Mesenchymal stem cell (in vitro differentiated cells and primary cell): ENCODE data around the gene GFRA1.

ENCODE experiments used
- DNase-seq: peaks from one replicate; pipeline ENCODE4 v3.0.0-alpha.2; 2013
- H2AFZ ChIP-seq: one replicate; pipeline ENCODE4 v1.6.1; 2013; ENCODE audit warnings: low read depth, mild to moderate bottlenecking, control low read depth, inconsistent platforms, low read length, moderate library complexity
- H2AK5ac ChIP-seq: 2 replicates; pipeline ENCODE4 v1.6.1; 2013; ENCODE audit warnings: low read length, moderate library complexity, mild to moderate bottlenecking, inconsistent platforms; ENCODE audit not compliant: severe bottlenecking
- H2BK120ac ChIP-seq: one replicate; pipeline ENCODE4 v1.6.1; 2013; ENCODE audit warnings: low read depth, mild to moderate bottlenecking, inconsistent platforms, low read length, moderate library complexity
- H2BK12ac ChIP-seq, 2 experiments: one replicate each; pipeline ENCODE4 v1.6.1; 2013; ENCODE audit warnings: inconsistent platforms in 2 of 2, low read length in 2 of 2, mild to moderate bottlenecking in 2 of 2, moderate library complexity in 2 of 2, control low read depth in 1 of 2
- H2BK15ac ChIP-seq: one replicate; pipeline ENCODE4 v1.6.1; 2013; ENCODE audit warnings: mild to moderate bottlenecking, low read depth, inconsistent platforms; ENCODE audit not compliant: poor library complexity, severe bottlenecking
- H2BK5ac ChIP-seq: 2 replicates; pipeline ENCODE4 v1.6.1; 2013; ENCODE audit warnings: low read depth, mild to moderate bottlenecking, low read length, control low read depth, inconsistent platforms; ENCODE audit not compliant: poor library complexity, severe bottlenecking
- H3K14ac ChIP-seq, 2 experiments: one replicate each; pipeline ENCODE4 v1.6.1; 2013; ENCODE audit warnings: inconsistent platforms in 2 of 2, low read length in 2 of 2, control low read depth in 1 of 2, mild to moderate bottlenecking in 1 of 2, moderate library complexity in 1 of 2
- H3K18ac ChIP-seq, 2 experiments: one replicate each; pipeline ENCODE4 v1.6.1; 2013; ENCODE audit warnings: inconsistent platforms in 2 of 2, low read length in 2 of 2, control low read depth in 1 of 2, low read depth in 1 of 2, mild to moderate bottlenecking in 1 of 2
- H3K23ac ChIP-seq, 2 experiments: one replicate each; pipeline ENCODE4 v1.6.1; 2013; ENCODE audit warnings: inconsistent platforms in 2 of 2, low read length in 2 of 2, mild to moderate bottlenecking in 2 of 2, moderate library complexity in 2 of 2, control low read depth in 1 of 2
- H3K27ac ChIP-seq: 2 replicates; pipeline ENCODE4 v1.5.1; 2013; ENCODE audit warnings: mild to moderate bottlenecking, moderate library complexity, low read length, control low read depth, inconsistent platforms; ENCODE audit not compliant: poor library complexity, severe bottlenecking
- H3K27me3 ChIP-seq, 2 experiments: 2 replicates each; pipeline versions ENCODE4 v1.6.1 to v1.7.0; 2013; ENCODE audit warnings: low read length in 2 of 2, mild to moderate bottlenecking in 2 of 2, moderate library complexity in 2 of 2, control low read depth in 1 of 2, inconsistent platforms in 1 of 2; ENCODE audit not compliant: control insufficient read depth in 1 of 2, insufficient read depth in 1 of 2
- H3K36me3 ChIP-seq, 2 experiments: 2 replicates each; pipeline versions ENCODE4 v1.6.1 to v1.7.0; 2013; ENCODE audit warnings: low read length in 2 of 2, control low read depth in 1 of 2, inconsistent platforms in 1 of 2, low read depth in 1 of 2, mild to moderate bottlenecking in 1 of 2; ENCODE audit not compliant: insufficient read depth in 2 of 2, control insufficient read depth in 1 of 2
- H3K4ac ChIP-seq, 2 experiments: one replicate each; pipeline ENCODE4 v1.6.1; 2013; ENCODE audit warnings: inconsistent platforms in 2 of 2, low read length in 2 of 2, mild to moderate bottlenecking in 2 of 2, moderate library complexity in 2 of 2, control low read depth in 1 of 2, low read depth in 1 of 2
- H3K4me1 ChIP-seq: 2 replicates; pipeline ENCODE4 v1.6.1; 2013; ENCODE audit warnings: low read depth, low read length, control low read depth; ENCODE audit not compliant: control insufficient read depth, insufficient read depth
- H3K4me2 ChIP-seq: 2 replicates; pipeline ENCODE4 v1.6.1; 2013; ENCODE audit warnings: low read length, mild to moderate bottlenecking, inconsistent platforms; ENCODE audit not compliant: poor library complexity, severe bottlenecking
- H3K4me3 ChIP-seq, 2 experiments: 2 replicates each; pipeline versions ENCODE4 v1.5.1 to v1.7.0; 2013; ENCODE audit warnings: low read length in 2 of 2, mild to moderate bottlenecking in 2 of 2, control low read depth in 1 of 2, low read depth in 1 of 2; ENCODE audit not compliant: insufficient read depth in 1 of 2
- H3K79me1 ChIP-seq: replicated peaks from 2 replicates; pipeline ENCODE4 v1.6.1; 2013; ENCODE audit warnings: mild to moderate bottlenecking, control low read depth, low read length, inconsistent platforms; ENCODE audit not compliant: poor library complexity, severe bottlenecking
- H3K9ac ChIP-seq: 2 replicates; pipeline ENCODE4 v1.7.0; 2013; ENCODE audit warnings: mild to moderate bottlenecking, low read length, moderate library complexity
- H3K9me3 ChIP-seq: 2 replicates; pipeline ENCODE4 v1.7.0; 2013; ENCODE audit warnings: mild to moderate bottlenecking, low read length; ENCODE audit not compliant: control insufficient read depth
- H4K8ac ChIP-seq: one replicate; pipeline ENCODE4 v1.6.1; 2013; ENCODE audit warnings: inconsistent platforms, mild to moderate bottlenecking, low read length, moderate library complexity
- H4K91ac ChIP-seq: one replicate; pipeline ENCODE4 v1.6.1; 2013; ENCODE audit warnings: mild to moderate bottlenecking, low read length, inconsistent platforms
- WGBS: methylation state at CpG from one replicate; pipeline ENCODE4 v1.1.7; 2013; ENCODE audit warnings: mixed read lengths; 5-methylcytosine and 5-hydroxymethylcytosine counted together

GFRA1 gene

DNA sequence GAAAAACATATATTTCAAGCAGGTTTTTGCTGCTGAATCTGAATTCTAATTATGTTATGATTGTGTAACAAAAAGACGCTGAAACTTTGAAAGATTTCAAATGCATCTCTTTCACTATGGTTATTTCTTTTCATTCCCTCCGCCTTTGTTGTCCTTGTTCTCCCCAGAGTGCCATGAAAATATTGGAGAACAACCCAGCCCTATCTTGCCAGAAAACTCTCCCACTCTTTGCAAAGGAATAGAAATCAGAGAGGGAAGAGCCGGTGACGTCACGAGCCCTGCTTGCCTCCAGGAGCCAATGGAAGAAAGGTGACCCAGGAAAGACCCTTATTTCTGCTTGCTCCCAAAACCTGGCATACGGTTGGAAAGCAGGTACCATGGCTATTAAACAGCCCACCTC lies 3.4 kb downstream of the GFRA1 start:
- H2BK120ac ChIP-seq, result no peak overlapping the region
- H3K23ac ChIP-seq, result no peak overlapping the region
- no peak overlapping the region for H3K14ac ChIP-seq
- H3K27ac ChIP-seq, result no peak overlapping the region
- no peak overlapping the region for H4K91ac ChIP-seq
- H2AK5ac ChIP-seq, result no peak overlapping the region
- H3K9ac ChIP-seq, result no peak overlapping the region
- H2BK15ac ChIP-seq, result no peak overlapping the region
- H3K36me3 ChIP-seq, result peaks cover 0 to 19% of the 10 kb centered on the region in 2 experiments
- no peak overlapping the region for H3K4ac ChIP-seq
- H2AFZ ChIP-seq, result no peak overlapping the region
- peaks cover 13% of the 10 kb centered on the region for H3K4me1 ChIP-seq
- no peaks in the 10 kb centered on the region for H3K9me3 ChIP-seq
- H2BK12ac ChIP-seq, result no peak overlapping the region
- no peak overlapping the region for H2BK5ac ChIP-seq
- WGBS, result 77% methylated on average over 6 of the region's 6 CpGs
- no peak overlapping the region for H3K4me3 ChIP-seq
- H3K79me1 ChIP-seq, result peaks cover 15% of the 10 kb centered on the region
- H4K8ac ChIP-seq, result no peak overlapping the region
- no peak for DNase-seq
- no peak overlapping the region for H3K18ac ChIP-seq
- H3K4me2 ChIP-seq, result no peak overlapping the region
- H3K27me3 ChIP-seq, result peaks cover 0 to 8% of the 10 kb centered on the region in 2 experiments

DNA sequence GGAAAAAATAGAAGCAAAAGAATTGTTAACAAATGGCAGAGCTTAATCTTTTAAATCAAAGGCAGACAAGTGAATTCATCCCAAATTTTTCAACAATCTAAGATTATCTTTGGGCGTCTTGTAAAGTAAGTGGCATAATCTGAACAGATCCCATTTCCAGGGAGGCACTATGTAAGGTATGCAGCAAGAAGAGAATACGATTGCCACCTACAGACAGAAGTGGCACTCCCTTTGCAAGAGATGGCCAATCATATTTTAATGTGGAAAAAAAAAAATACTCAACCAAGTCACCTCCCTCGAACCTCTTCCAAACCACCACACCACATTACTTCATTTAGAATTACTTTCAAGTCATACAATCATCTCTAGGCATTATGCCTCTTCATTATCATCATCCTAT lies 4.0 kb downstream of the GFRA1 start:
- Histone ChIP-seq H4K8ac (no peak overlapping the region), H2AFZ (no peak overlapping the region), H2BK15ac (no peak overlapping the region), H3K4me1 (peaks cover 13% of the 10 kb centered on the region), H3K27me3 (peaks cover 0 to 8% of the 10 kb centered on the region in 2 experiments), H3K4me2 (no peak overlapping the region), H3K23ac (no peak overlapping the region), H3K4ac (no peak overlapping the region), H3K9me3 (no peaks in the 10 kb centered on the region), H3K36me3 (peaks cover 0 to 19% of the 10 kb centered on the region in 2 experiments), H3K9ac (no peak overlapping the region), H3K79me1 (peaks cover 15% of the 10 kb centered on the region), H3K4me3 (no peak overlapping the region), H3K14ac (no peak overlapping the region), H3K27ac (no peak overlapping the region), H2AK5ac (no peak overlapping the region), H4K91ac (no peak overlapping the region), H3K18ac (no peak overlapping the region), H2BK12ac (no peak overlapping the region), H2BK120ac (no peak overlapping the region), H2BK5ac (no peak overlapping the region)
- WGBS, result 85% methylated on average over 3 of the region's 3 CpGs
- no peak for DNase-seq

DNA sequence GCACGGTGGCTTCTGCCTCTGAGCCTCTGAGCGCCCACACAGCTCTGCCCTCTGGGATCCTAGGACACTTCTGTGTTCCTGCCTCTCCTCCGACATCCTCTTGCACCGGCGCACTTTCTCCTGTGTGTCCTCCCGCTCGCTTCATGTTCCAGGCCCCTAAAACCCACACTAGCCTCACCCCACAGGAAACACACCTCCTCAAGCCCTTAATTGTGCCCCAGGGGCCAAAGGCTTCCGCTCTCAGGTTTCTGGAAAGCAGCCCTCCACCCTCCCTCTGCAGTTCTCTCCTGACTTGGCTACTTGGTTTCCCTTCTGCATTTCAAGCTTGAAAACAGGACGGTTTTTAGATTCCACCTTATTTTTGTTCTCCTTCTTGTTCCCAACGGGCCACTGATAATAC lies 7.3 kb downstream of the GFRA1 start:
- Histone ChIP-seq H2AK5ac (no peak overlapping the region), H3K18ac (no peak overlapping the region), H2BK15ac (no peak overlapping the region), H3K79me1 (peaks cover 18% of the 10 kb centered on the region), H3K4me1 (peaks cover 10% of the 10 kb centered on the region), H3K27ac (no peak overlapping the region), H2AFZ (no peak overlapping the region), H4K91ac (no peak overlapping the region), H3K9me3 (no peaks in the 10 kb centered on the region), H3K9ac (no peak overlapping the region), H2BK12ac (no peak overlapping the region), H3K36me3 (peaks cover 0 to 23% of the 10 kb centered on the region in 2 experiments), H2BK5ac (no peak overlapping the region), H3K4me3 (no peak overlapping the region), H2BK120ac (no peak overlapping the region), H3K14ac (no peak overlapping the region), H3K4ac (no peak overlapping the region), H3K4me2 (no peak overlapping the region), H3K27me3 (peaks cover 0 to 4% of the 10 kb centered on the region in 2 experiments), H4K8ac (no peak overlapping the region), H3K23ac (no peak overlapping the region)
- 88% methylated on average over 10 of the region's 10 CpGs for WGBS
- DNase-seq, result no peak

DNA sequence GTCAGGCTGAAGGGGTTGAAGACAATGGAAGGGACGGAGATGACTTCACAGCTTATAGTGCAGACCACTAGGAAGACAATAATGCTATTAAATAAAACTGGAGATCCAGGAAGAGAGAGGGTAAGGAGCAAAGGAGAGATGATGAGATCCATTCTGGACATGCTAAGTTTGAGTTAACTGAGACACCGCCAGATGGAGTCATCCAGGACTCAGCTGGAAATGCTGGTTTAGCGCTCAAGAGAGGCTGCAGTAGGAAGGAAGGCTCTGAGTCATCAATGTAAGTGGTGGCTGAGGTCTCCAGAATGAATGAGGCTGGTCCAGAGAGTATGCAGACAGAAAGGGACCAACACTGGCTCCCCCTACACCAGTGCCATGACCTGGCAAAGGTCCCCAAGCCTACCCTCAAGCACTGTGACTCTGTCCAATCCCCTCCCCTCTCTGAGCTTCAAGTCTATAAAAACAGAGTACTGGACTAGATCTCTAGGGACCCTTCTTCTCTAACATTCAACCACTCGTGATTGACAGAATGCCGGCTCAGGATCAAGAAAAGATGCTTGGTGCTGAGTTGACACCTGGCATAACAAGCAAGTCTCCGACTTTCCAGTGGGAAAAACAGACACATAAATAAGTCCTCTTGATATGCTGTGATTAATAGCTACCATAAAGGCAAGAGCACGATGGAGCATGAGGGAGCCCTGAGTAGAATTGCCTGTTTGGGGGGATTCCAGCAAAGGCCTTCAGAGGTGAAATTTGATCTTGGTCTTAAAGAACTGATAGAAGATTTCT lies 8.9 kb downstream of the GFRA1 start:
- H3K14ac ChIP-seq, result no peak overlapping the region
- H2AFZ ChIP-seq, result no peak overlapping the region
- H3K4me2 ChIP-seq, result no peak overlapping the region
- H3K4me1 ChIP-seq, result peaks cover 7% of the 10 kb centered on the region
- no peak overlapping the region for H3K23ac ChIP-seq
- no peaks in the 10 kb centered on the region for H3K9me3 ChIP-seq
- H3K36me3 ChIP-seq, result peaks cover 0 to 23% of the 10 kb centered on the region in 2 experiments
- H2BK12ac ChIP-seq, result no peak overlapping the region
- no peak overlapping the region for H3K18ac ChIP-seq
- no peak overlapping the region for H2BK120ac ChIP-seq
- no peaks in the 10 kb centered on the region for H3K27me3 ChIP-seq
- H3K79me1 ChIP-seq, result peaks cover 20% of the 10 kb centered on the region
- no peak overlapping the region for H2AK5ac ChIP-seq
- no peak overlapping the region for H4K91ac ChIP-seq
- no peak overlapping the region for H3K27ac ChIP-seq
- no peak overlapping the region for H4K8ac ChIP-seq
- no peak overlapping the region for H2BK15ac ChIP-seq
- H3K9ac ChIP-seq, result no peak overlapping the region
- DNase-seq, result peak; percentile 41
- no peak overlapping the region for H3K4me3 ChIP-seq
- WGBS, result 78% methylated on average over 7 of the region's 7 CpGs
- no peak overlapping the region for H2BK5ac ChIP-seq
- H3K4ac ChIP-seq, result no peak overlapping the region
